Keratinocyte (primary cell): ENCODE data around the gene ZP1. TPM values are rescaled to one million over a fixed set of nuclear protein-coding genes. Genes with fewer than 3 reads are reported as not detected.

Experiments used
- DNase-seq: peaks from one replicate; pipeline ENCODE4 v3.0.0-alpha.2; 2011; ENCODE audit warnings: low read depth, missing footprints, low spot score
- FAIRE-seq: peaks from 2 replicates; lab custom pipeline; 2011; peaks lifted over from hg19 to GRCh38; lab: Jason Lieb, UNC
- H2AFZ ChIP-seq: 2 replicates; pipeline ENCODE4 v1.6.0; 2012; ENCODE audit warnings: low read length, control low read depth, inconsistent platforms; ENCODE audit not compliant: control insufficient read depth
- H3K27ac ChIP-seq: 2 replicates; pipeline ENCODE4 v1.5.1; 2011; ENCODE audit warnings: low read length; ENCODE audit not compliant: control insufficient read depth, insufficient read depth
- H3K27me3 ChIP-seq: 3 replicates; pipeline ENCODE4 v1.6.0; 2011; ENCODE audit warnings: low read length; ENCODE audit not compliant: control insufficient read depth, insufficient read depth; ENCODE audit errors: extremely low read depth
- H3K36me3 ChIP-seq, 2 experiments: 2 replicates in 1 of 2; 3 replicates in 1 of 2; pipeline ENCODE4 v1.5.1; 2011; ENCODE audit warnings: low read length in 2 of 2, mild to moderate bottlenecking in 1 of 2; ENCODE audit not compliant: control insufficient read depth in 2 of 2, insufficient read depth in 2 of 2; ENCODE audit errors: extremely low read depth in 1 of 2
- H3K4me1 ChIP-seq: 3 replicates; pipeline ENCODE4 v1.5.1; 2011; ENCODE audit warnings: low read length; ENCODE audit not compliant: control insufficient read depth, insufficient read depth; ENCODE audit errors: extremely low read depth
- H3K4me2 ChIP-seq: 3 replicates; pipeline ENCODE4 v1.6.0; 2011; ENCODE audit warnings: low read depth, low read length; ENCODE audit not compliant: control insufficient read depth, insufficient read depth; ENCODE audit errors: extremely low read depth
- H3K4me3 ChIP-seq, 3 experiments: fragments of 200-600 bp in 1 of 3; sonication (generic) in 1 of 3; 2 replicates in 2 of 3; 3 replicates in 1 of 3; pipeline ENCODE4 v1.5.1; 2011 to 2016; ENCODE audit warnings: low read length in 3 of 3, mild to moderate bottlenecking in 3 of 3, control low read depth in 2 of 3, inconsistent platforms in 1 of 3, low read depth in 1 of 3, mixed read lengths in 1 of 3, mixed run types in 1 of 3, moderate library complexity in 1 of 3; ENCODE audit not compliant: control insufficient read depth in 2 of 3, insufficient read depth in 2 of 3; ENCODE audit errors: extremely low read depth in 1 of 3
- H3K79me2 ChIP-seq: 2 replicates; pipeline ENCODE4 v1.6.0; 2012; ENCODE audit warnings: low read length; ENCODE audit not compliant: control insufficient read depth, insufficient read depth
- H3K9ac ChIP-seq: 3 replicates; pipeline ENCODE4 v1.6.0; 2011; ENCODE audit warnings: low read length; ENCODE audit not compliant: control insufficient read depth, insufficient read depth; ENCODE audit errors: extremely low read depth
- H3K9me1 ChIP-seq: 3 replicates; pipeline ENCODE4 v1.6.0; 2011; ENCODE audit warnings: low read length; ENCODE audit not compliant: control insufficient read depth, insufficient read depth; ENCODE audit errors: extremely low read depth
- H3K9me3 ChIP-seq: 2 replicates; pipeline ENCODE4 v1.5.1; 2012; ENCODE audit warnings: low read depth, low read length; ENCODE audit not compliant: control insufficient read depth
- H4K20me1 ChIP-seq: 3 replicates; pipeline ENCODE4 v1.6.0; 2011; ENCODE audit warnings: low read length; ENCODE audit not compliant: control insufficient read depth, insufficient read depth; ENCODE audit errors: extremely low read depth
- CTCF ChIP-seq, 3 experiments: IDR thresholded peaks in 1 of 3; conservative IDR thresholded peaks in 1 of 3; optimal IDR thresholded peaks in 1 of 3; 2 replicates in 2 of 3; 3 replicates in 1 of 3; pipeline versions ENCODE3 to v1.5.1; 2011; ENCODE audit warnings: low read length in 3 of 3, mild to moderate bottlenecking in 3 of 3, moderate library complexity in 2 of 3, control low read depth in 1 of 3, inconsistent platforms in 1 of 3; ENCODE audit not compliant: insufficient read depth in 2 of 3; ENCODE audit errors: extremely low read depth in 1 of 3
- EZH2 ChIP-seq: IDR thresholded peaks from one replicate; pipeline ENCODE4 v1.6.1; 2012; ENCODE audit warnings: inconsistent platforms, mild to moderate bottlenecking, low read length, moderate library complexity
- dilution Hi-C: fragments of 300-500 bp; cut with MboI; formaldehyde crosslinking; loops from one replicate; pipeline ENCODE4 v1.7.0; 2020; ENCODE audit warnings: low sequenced_read_pairs; ENCODE audit not compliant: extremely low pct_ligation_motif_present
- polyA plus RNA-seq, 5 experiments: library from polyadenylated mRNA; depleted of rRNA in 3 of 5; stranded (reverse) in 3 of 5; stranded (forward) in 1 of 5; unstranded in 1 of 5; fragments of >200 nt; gene quantifications; 1 replicate in 1 of 5; 2 replicates in 3 of 5; 3 replicates in 1 of 5; pipeline versions ENCODE4 v1.2.1 to v1.2.3, GENCODE V29; 2011 to 2012; ENCODE audit warnings: missing spikeins in 2 of 5, low read depth in 1 of 5, low replicate concordance in 1 of 5

The ZP1 gene
- polyA plus RNA-seq, 1 donor (not counting 4 experiments of a cell fraction or from before 2014, with no cell fraction given), result not detected

DNA sequence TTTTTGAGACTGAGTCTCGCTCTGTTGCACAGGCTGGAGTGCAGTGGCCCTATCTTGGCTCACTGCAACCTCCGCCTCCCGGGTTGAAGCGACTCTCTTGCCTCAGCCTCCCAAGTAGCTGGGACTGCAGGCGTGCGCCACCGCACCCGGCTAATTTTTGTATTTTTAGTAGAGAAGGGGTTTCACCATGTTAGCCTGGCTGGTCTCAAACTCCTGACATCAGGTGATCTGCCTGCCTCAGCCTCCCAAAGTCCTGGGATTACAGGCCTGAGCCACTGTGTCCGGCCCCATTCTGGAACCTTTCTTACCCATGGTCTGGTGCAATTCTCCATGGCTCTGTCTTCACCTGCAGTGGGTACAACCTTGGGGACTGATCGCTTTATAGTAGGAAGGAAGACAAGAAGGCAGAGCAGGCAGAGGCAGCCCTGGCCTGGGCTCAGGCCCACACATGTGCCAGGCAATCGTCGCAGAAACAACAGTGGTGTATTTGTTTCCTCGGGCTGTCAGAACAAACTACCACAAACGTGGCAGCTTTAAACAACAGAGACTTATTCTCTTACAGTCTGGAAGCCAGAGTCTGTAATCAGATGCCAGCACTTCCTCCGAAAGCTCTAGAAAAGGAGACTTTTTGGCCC, 7.6 kb upstream of the ZP1 start:
- Histone ChIP-seq H3K79me2 (no peaks in the 10 kb centered on the region), H3K27me3 (no peaks in the 10 kb centered on the region), H3K4me2 (no peak overlapping the region), H3K9me3 (no peaks in the 10 kb centered on the region), H3K9ac (no peak overlapping the region), H3K4me3 (no peak overlapping the region), H3K36me3 (no peaks in the 10 kb centered on the region), H4K20me1 (no peaks in the 10 kb centered on the region), H3K4me1 (no peaks in the 10 kb centered on the region), H2AFZ (no peak overlapping the region), H3K27ac (no peak overlapping the region), H3K9me1 (no peaks in the 10 kb centered on the region)
- no peak for FAIRE-seq
- no peak for TF ChIP-seq CTCF (optimal IDR thresholded peaks at IDR 0.05 in 1 of 3, IDR thresholded peaks at IDR 0.05 in 1 of 3, conservative IDR thresholded peaks at IDR 0.05 in 1 of 3; ENCODE audit: extremely low read depth in 1 of 3, insufficient read depth in 2 of 3, low read length in 3 of 3)
- no peak for TF ChIP-seq EZH2
- dilution Hi-C loops, result no loop called here
- DNase-seq, result no peak

DNA sequence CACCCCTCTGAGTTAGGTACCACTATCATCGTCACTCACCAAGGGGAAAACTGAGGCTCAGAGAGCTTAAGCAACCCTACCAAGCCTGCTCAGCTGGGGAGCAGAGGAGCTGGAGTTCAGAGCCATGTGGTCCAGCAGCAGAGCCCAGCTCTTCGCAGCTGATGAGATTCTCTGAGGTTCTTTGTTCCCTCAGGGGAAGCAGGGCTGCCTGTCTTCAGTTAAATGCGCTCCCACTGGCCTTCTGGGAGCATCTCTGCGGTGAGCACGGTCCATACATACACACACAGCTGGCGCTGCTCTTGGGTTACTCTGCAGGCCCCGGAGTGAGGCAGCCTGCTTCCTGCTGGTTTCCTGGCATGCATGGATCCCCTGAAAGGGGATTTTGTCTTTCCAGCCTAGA, 6.4 kb upstream of the ZP1 start:
- Histone ChIP-seq H2AFZ (no peak overlapping the region), H3K9me1 (no peaks in the 10 kb centered on the region), H3K79me2 (no peaks in the 10 kb centered on the region), H3K27ac (no peak overlapping the region), H3K4me1 (no peaks in the 10 kb centered on the region), H3K4me3 (no peak overlapping the region), H3K36me3 (no peaks in the 10 kb centered on the region), H3K9ac (no peak overlapping the region), H3K4me2 (no peak overlapping the region), H3K27me3 (no peaks in the 10 kb centered on the region), H4K20me1 (no peaks in the 10 kb centered on the region), H3K9me3 (no peaks in the 10 kb centered on the region)
- no peak for FAIRE-seq
- dilution Hi-C loops, result no loop called here
- TF ChIP-seq CTCF (optimal IDR thresholded peaks at IDR 0.05 in 1 of 3, IDR thresholded peaks at IDR 0.05 in 1 of 3, conservative IDR thresholded peaks at IDR 0.05 in 1 of 3; ENCODE audit: extremely low read depth in 1 of 3, insufficient read depth in 2 of 3, low read length in 3 of 3) (no peak), EZH2 (no peak)
- DNase-seq, result no peak
